ENCODE data around the gene NIN. TPM values are rescaled to one million over a fixed set of nuclear protein-coding genes. Genes with fewer than 3 reads are reported as not detected.

The NIN gene
- total and polyA plus RNA-seq, 5 donors from 2014 or later: 17.6 to 78.2 (median 24.0) TPM

DNA sequence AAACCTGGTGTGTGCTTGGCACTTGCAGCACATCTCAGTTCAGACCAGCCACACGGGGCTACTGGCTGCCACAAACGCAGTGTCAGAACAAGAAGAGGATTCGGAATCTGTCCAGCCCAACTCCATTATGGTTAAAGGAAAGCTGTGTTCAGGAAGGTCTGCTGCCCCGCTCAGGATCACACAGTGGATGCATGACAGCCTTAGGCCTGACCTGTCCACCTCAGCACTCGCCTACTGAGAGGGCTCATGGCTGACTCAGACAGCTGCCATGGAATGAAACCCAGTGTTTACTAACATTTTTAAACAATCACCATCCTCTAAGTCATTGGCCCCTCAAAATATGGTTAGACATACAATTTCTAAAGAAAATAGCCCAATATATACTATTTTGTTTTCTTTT lies 5.6 kb upstream of the NIN start:
- no peaks in the 10 kb centered on the region for H3K9me3 ChIP-seq (ENCODE audit: control insufficient read depth in 2 of 2, low read length in 2 of 2)
- H3K36me3 ChIP-seq (ENCODE audit: control insufficient read depth, insufficient read depth, low read length): no peaks in the 10 kb centered on the region
- Mint-ChIP-seq H3K36me3 (no peaks in the 10 kb centered on the region), H3K9me3 (peaks cover 0 to 2% (median 0%) of the 10 kb centered on the region in 7 donors), H3K4me3 (no peak overlapping the region), H3K27ac (no peak overlapping the region), H3K4me1 (peaks cover 0 to 27% (median 21%) of the 10 kb centered on the region in 4 donors), H3K27me3 (peaks cover 17% of the 10 kb centered on the region)
- peaks cover 11% of the 10 kb centered on the region for H3K4me1 ChIP-seq (ENCODE audit: control insufficient read depth, insufficient read depth, low read length, poor library complexity, severe bottlenecking)
- H3K4me3 ChIP-seq (ENCODE audit: low read depth, low read length): no peak overlapping the region
- ATAC-seq (ENCODE audit: low read depth in 2 of 2) (no peak), DNase-seq (no peak)
- H3K27ac ChIP-seq (ENCODE audit: insufficient read depth, low read length, poor library complexity, severe bottlenecking): no peak overlapping the region
- no peaks in the 10 kb centered on the region for H3K27me3 ChIP-seq (ENCODE audit: control insufficient read depth, insufficient read depth, low read length)

DNA sequence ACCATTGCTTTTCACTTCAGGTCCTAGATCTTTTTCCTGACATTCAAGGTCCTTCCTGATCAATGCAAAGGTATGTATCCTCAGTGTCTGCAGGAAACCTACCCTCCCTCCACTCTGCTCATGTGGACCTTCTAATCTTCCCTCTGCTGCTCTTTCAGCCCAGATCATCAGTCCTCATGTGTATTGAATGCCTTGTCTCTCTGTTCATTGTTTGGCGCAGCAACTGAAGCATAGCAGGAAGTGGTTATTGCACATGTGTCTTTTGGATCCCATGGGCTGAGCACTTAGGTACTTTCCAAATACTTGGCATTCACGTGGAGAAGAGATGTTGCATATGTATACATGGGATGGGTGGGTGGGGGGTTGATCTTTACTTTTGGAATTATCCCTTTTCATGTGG lies 4.3 kb upstream of the NIN start:
- Mint-ChIP-seq H3K27ac (peak overlapping the region in 2 of 3 donors; percentile 76 to 87), H3K9me3 (no peaks in the 10 kb centered on the region), H3K36me3 (no peaks in the 10 kb centered on the region), H3K4me3 (peak overlapping the region in 2 of 4 donors; percentile 32 to 72), H3K27me3 (peaks cover 11% of the 10 kb centered on the region), H3K4me1 (peaks cover 0 to 30% (median 22%) of the 10 kb centered on the region in 4 donors)
- ATAC-seq (ENCODE audit: low read depth in 2 of 2) (peak in 1 of 2 donors; percentile 10), DNase-seq (peak in 2 of 3 donors; percentile 32 to 66)
- Histone ChIP-seq H3K27me3 (ENCODE audit: control insufficient read depth, insufficient read depth, low read length) (no peaks in the 10 kb centered on the region), H3K36me3 (ENCODE audit: control insufficient read depth, insufficient read depth, low read length) (no peaks in the 10 kb centered on the region), H3K4me3 (ENCODE audit: low read depth, low read length) (peak overlapping the region; percentile 9), H3K4me1 (ENCODE audit: control insufficient read depth, insufficient read depth, low read length, poor library complexity, severe bottlenecking) (peaks cover 15% of the 10 kb centered on the region), H3K9me3 (ENCODE audit: control insufficient read depth in 2 of 2, low read length in 2 of 2) (no peaks in the 10 kb centered on the region), H3K27ac (ENCODE audit: insufficient read depth, low read length, poor library complexity, severe bottlenecking) (no peak overlapping the region)

DNA sequence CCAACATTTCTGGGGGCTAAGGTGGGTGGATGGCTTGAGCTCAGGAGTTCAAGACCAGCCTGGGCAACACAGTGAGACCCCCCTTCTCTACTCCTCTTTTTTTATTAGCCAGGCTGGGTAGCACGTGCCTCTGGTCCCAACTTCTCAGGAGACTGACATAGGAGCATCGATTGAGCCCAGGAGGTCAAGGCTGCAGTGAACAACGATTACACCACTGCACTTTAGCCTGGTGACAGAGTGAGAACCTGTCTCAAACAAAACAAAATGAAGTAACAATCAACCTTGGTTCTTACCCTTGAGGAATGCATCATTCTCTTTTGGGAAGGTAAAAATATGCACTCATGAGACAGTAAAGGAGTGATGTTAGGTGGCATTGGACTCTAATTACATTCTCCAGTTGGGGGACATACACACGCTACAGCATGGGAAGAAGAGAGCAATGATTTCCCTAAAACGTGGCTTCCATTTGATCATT lies 3.9 kb upstream of the NIN start:
- Histone ChIP-seq H3K4me3 (ENCODE audit: low read depth, low read length) (peak overlapping the region; percentile 9), H3K27ac (ENCODE audit: insufficient read depth, low read length, poor library complexity, severe bottlenecking) (no peak overlapping the region), H3K36me3 (ENCODE audit: control insufficient read depth, insufficient read depth, low read length) (no peaks in the 10 kb centered on the region), H3K9me3 (ENCODE audit: control insufficient read depth in 2 of 2, low read length in 2 of 2) (no peaks in the 10 kb centered on the region), H3K27me3 (ENCODE audit: control insufficient read depth, insufficient read depth, low read length) (no peaks in the 10 kb centered on the region), H3K4me1 (ENCODE audit: control insufficient read depth, insufficient read depth, low read length, poor library complexity, severe bottlenecking) (peaks cover 20% of the 10 kb centered on the region)
- Mint-ChIP-seq H3K4me3 (peak overlapping the region in 2 of 4 donors; percentile 32 to 72), H3K9me3 (no peaks in the 10 kb centered on the region), H3K4me1 (peaks cover 3 to 32% (median 25%) of the 10 kb centered on the region in 4 donors), H3K27me3 (peaks cover 11% of the 10 kb centered on the region), H3K36me3 (no peaks in the 10 kb centered on the region), H3K27ac (peak overlapping the region in 1 of 3 donors; percentile 76)
- ATAC-seq (ENCODE audit: low read depth in 2 of 2) (no peak), DNase-seq (no peak)

DNA sequence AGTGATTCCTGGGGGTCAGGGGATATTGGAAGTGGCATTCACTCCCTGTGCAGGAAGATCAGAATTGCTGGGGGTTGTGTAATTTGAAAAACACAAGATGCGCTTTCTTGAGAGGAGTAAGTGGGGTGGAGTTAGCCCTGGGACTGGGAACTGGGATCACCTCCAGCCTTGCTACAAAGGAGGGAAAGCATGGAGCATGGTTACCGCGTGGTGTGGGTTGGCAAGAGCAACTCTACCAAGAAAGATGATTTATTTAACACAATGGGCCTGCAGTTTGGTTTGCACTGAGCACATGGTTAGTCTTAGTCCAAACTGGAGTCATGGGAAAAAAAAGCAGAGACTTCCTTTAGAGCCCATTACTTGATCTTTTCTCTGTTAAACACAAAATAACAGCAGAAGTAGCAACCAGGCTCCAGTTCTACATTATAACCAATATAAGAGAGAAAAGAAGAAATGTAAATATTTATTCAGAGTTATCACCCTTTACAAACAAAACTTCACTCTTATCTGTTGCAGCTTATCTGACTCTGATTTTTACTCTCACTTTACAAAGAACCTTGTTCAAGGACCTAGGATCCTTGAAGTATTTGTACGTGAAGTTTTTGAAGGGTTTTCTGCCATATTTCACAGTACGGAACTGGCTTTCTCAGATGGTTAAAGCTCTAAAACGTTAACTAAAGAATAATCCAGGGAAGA lies 2.1 kb upstream of the NIN start:
- peak overlapping the region in 1 of 3 donors; percentile 38 for H3K27ac Mint-ChIP-seq

DNA sequence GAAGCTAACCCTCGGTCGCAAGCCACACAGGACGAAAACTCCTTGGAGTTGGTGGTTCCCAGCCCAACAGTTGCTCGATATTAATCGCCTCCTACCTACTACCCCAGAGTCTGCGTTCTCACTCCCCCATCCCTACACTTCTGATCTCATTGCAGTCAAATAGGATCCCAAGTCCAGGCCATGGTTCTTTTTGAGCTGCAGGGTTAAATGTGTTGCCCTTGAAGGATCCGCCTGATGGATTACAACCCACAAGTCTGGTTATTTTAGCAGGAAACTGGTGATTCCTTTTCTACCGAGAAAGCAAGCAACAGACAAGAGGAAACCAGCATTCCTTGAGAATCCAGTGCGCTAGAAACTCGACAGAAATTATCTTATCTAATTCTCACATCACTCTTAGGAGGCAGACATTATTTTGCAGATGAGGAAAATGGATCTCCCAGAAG lies 785 bp upstream of the NIN start:
- no peaks in the 10 kb centered on the region for H3K9me3 ChIP-seq (ENCODE audit: control insufficient read depth in 2 of 2, low read length in 2 of 2)
- no peaks in the 10 kb centered on the region for H3K9me3 Mint-ChIP-seq
- H3K4me1 ChIP-seq (ENCODE audit: control insufficient read depth, insufficient read depth, low read length, poor library complexity, severe bottlenecking): peaks cover 39% of the 10 kb centered on the region
- H3K4me3 ChIP-seq (ENCODE audit: low read depth, low read length): peak overlapping the region; percentile 77
- H3K36me3 ChIP-seq (ENCODE audit: control insufficient read depth, insufficient read depth, low read length): no peaks in the 10 kb centered on the region
- no peaks in the 10 kb centered on the region for H3K27me3 ChIP-seq (ENCODE audit: control insufficient read depth, insufficient read depth, low read length)
- peak overlapping the region; percentile 90 to 96 (median 95) for H3K4me3 Mint-ChIP-seq
- peak overlapping the region; percentile 76 for H3K27ac ChIP-seq (ENCODE audit: insufficient read depth, low read length, poor library complexity, severe bottlenecking)
- peaks cover 5% of the 10 kb centered on the region for H3K27me3 Mint-ChIP-seq
- no peak for DNase-seq
- no peak for ATAC-seq (ENCODE audit: low read depth in 2 of 2)
- peak overlapping the region; percentile 88 to 99 (median 91) for H3K27ac Mint-ChIP-seq
- H3K36me3 Mint-ChIP-seq: peaks cover 5% of the 10 kb centered on the region
- peaks cover 15 to 57% (median 47%) of the 10 kb centered on the region in 4 donors for H3K4me1 Mint-ChIP-seq

More for the DNA sequence above, 2.1 kb upstream of the NIN start:
- H3K27me3 Mint-ChIP-seq: peaks cover 5% of the 10 kb centered on the region
- H3K4me1 Mint-ChIP-seq: peaks cover 15 to 50% (median 39%) of the 10 kb centered on the region in 4 donors
- H3K4me1 ChIP-seq (ENCODE audit: control insufficient read depth, insufficient read depth, low read length, poor library complexity, severe bottlenecking): peaks cover 37% of the 10 kb centered on the region
- no peaks in the 10 kb centered on the region for H3K27me3 ChIP-seq (ENCODE audit: control insufficient read depth, insufficient read depth, low read length)
- H3K9me3 ChIP-seq (ENCODE audit: control insufficient read depth in 2 of 2, low read length in 2 of 2): no peaks in the 10 kb centered on the region
- peak overlapping the region in 3 of 4 donors; percentile 53 to 94 (median 90) for H3K4me3 Mint-ChIP-seq
- DNase-seq (no peak), ATAC-seq (ENCODE audit: low read depth in 2 of 2) (no peak)
- no peaks in the 10 kb centered on the region for H3K36me3 ChIP-seq (ENCODE audit: control insufficient read depth, insufficient read depth, low read length)
- no peak overlapping the region for H3K4me3 ChIP-seq (ENCODE audit: low read depth, low read length)
- H3K9me3 Mint-ChIP-seq: no peaks in the 10 kb centered on the region
- H3K27ac ChIP-seq (ENCODE audit: insufficient read depth, low read length, poor library complexity, severe bottlenecking): no peak overlapping the region
- peaks cover 4% of the 10 kb centered on the region for H3K36me3 Mint-ChIP-seq

DNA sequence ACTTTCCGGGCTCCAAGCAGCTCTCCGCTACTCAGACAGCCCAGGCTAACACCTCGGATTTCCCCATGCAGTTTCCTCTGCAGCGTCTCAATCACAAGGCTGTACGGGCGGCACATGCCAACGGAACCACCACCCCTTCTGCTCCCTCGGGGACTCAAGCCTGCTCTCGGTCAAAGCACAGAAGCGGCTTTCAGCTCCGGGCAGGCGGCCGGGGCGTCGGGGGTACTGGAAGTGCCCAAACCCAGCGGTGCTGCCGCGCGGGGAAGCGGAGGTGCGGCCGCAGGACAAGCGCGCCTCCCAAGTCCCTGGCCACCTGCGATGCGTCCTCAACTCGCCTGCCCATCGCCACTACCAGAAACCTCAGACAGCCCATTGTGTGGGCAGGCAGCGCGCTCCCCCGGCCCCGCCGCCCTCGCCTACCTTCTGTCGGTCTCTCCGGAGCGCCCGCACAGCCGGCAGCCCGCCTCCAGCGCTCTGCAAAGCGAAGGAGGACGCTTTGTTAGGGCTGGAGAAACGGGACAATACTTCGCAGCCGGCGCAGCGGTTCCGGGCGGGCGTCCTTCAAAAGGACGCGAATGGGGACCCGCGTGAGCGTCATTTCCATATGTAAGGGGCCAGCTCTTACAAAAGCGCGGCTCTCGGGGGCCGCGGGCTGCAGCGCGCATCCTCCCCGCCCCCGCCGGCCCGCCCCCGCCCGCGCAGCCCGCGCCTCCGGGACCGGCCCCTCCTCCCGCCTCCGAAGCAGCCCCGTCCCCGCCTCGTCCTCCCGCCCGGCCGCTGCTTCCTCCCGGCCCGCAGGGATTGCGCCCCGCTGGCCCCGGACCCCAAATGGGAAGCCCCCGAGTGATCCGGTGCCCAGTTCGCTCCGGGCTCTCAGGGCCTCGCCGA lies 674 bp downstream of the NIN start:
- peak overlapping the region; percentile 66 for H3K27ac ChIP-seq (ENCODE audit: insufficient read depth, low read length, poor library complexity, severe bottlenecking)
- no peaks in the 10 kb centered on the region for H3K9me3 ChIP-seq (ENCODE audit: control insufficient read depth in 2 of 2, low read length in 2 of 2)
- peaks cover 38% of the 10 kb centered on the region for H3K4me1 ChIP-seq (ENCODE audit: control insufficient read depth, insufficient read depth, low read length, poor library complexity, severe bottlenecking)
- Mint-ChIP-seq H3K4me3 (peak overlapping the region; percentile 89 to 96 (median 94)), H3K27me3 (peaks cover 5% of the 10 kb centered on the region), H3K4me1 (peaks cover 21 to 66% (median 55%) of the 10 kb centered on the region in 4 donors), H3K9me3 (no peaks in the 10 kb centered on the region), H3K27ac (peak overlapping the region; percentile 77 to 87 (median 85)), H3K36me3 (peaks cover 5% of the 10 kb centered on the region)
- no peaks in the 10 kb centered on the region for H3K27me3 ChIP-seq (ENCODE audit: control insufficient read depth, insufficient read depth, low read length)
- ATAC-seq (ENCODE audit: low read depth in 2 of 2) (peak; percentile 59 to 69), DNase-seq (peak; percentile 56 to 73 (median 61))
- no peaks in the 10 kb centered on the region for H3K36me3 ChIP-seq (ENCODE audit: control insufficient read depth, insufficient read depth, low read length)
- H3K4me3 ChIP-seq (ENCODE audit: low read depth, low read length): peak overlapping the region; percentile 84

DNA sequence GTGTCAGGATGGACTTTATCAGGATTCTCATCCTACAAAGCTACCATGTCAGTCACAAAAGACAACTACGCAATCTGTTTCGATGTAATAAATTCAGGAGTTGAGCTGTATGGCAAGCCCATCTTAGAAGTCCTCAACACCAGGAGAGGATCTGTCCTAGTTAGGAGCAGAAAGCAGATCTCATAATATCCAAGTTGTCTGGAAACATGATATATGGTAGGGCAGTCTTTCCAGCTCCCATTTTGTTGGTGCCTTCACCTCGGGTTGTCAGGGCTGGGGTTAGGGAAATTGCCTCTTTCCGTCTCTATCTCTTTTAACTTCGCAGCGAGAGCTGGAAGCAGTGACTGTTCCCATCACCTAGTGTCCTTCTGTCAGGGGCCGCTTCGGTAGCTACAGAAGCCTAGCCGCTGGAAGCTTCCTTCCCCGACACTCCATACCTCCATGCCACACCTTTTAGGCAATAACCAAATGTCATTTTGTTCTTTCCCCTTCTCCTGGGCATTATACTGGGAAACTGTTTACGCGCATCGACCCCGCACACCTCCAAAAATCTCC lies 1.4 kb downstream of the NIN start:
- H3K27me3 Mint-ChIP-seq: peaks cover 5% of the 10 kb centered on the region
- H3K27ac ChIP-seq (ENCODE audit: insufficient read depth, low read length, poor library complexity, severe bottlenecking): peak overlapping the region; percentile 66
- H3K4me3 Mint-ChIP-seq: peak overlapping the region; percentile 89 to 96 (median 94)
- H3K27me3 ChIP-seq (ENCODE audit: control insufficient read depth, insufficient read depth, low read length): no peaks in the 10 kb centered on the region
- peaks cover 25 to 66% (median 55%) of the 10 kb centered on the region in 4 donors for H3K4me1 Mint-ChIP-seq
- peak overlapping the region; percentile 77 to 87 (median 85) for H3K27ac Mint-ChIP-seq
- peaks cover 5% of the 10 kb centered on the region for H3K36me3 Mint-ChIP-seq
- no peaks in the 10 kb centered on the region for H3K36me3 ChIP-seq (ENCODE audit: control insufficient read depth, insufficient read depth, low read length)
- peaks cover 38% of the 10 kb centered on the region for H3K4me1 ChIP-seq (ENCODE audit: control insufficient read depth, insufficient read depth, low read length, poor library complexity, severe bottlenecking)
- DNase-seq: no peak
- H3K4me3 ChIP-seq (ENCODE audit: low read depth, low read length): peak overlapping the region; percentile 84
- ATAC-seq (ENCODE audit: low read depth in 2 of 2): no peak
- H3K9me3 Mint-ChIP-seq: no peaks in the 10 kb centered on the region
- H3K9me3 ChIP-seq (ENCODE audit: control insufficient read depth in 2 of 2, low read length in 2 of 2): no peaks in the 10 kb centered on the region
